ENCODE data around the gene VCX3A.

DNA sequence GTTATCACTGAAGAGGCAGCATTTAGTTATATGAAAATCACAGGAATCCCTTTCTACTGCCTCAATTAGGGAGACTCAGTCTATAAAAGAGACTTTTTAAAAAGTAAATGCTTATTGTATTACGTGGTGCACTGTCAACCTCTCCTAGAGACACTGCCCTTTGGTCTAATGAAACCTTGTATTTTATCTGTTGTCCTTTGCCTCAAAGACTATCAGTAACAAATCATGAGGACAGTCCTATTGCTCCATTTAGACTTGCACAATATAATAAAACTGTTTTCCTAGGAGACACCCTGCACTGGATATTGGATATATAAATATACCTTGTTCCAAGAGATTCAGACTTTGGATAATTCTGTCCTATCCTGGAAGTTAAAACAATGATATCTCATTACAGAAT is 34.2 kb downstream of the VCX3A start:
- TF ChIP-seq GABPA (IDR thresholded peaks at IDR 0.05; ENCODE audit: low read depth) (no peak), POLR2AphosphoS5 (IDR thresholded peaks at IDR 0.05; ENCODE audit: low read depth, low read length) (no peak), SIN3A (IDR thresholded peaks at IDR 0.05; ENCODE audit: borderline replicate concordance, low read depth, low read length) (no peak), RFX5 (IDR thresholded peaks at IDR 0.05; ENCODE audit: low read length) (no peak), RAD21 (IDR thresholded peaks at IDR 0.05; ENCODE audit: low read length) (no peak), MEF2A (IDR thresholded peaks at IDR 0.05; ENCODE audit: borderline replicate concordance, low read depth) (no peak), EP300 (IDR thresholded peaks at IDR 0.05; ENCODE audit: borderline replicate concordance in 1 of 2, low read depth in 1 of 2, low read length in 1 of 2) (no peak)
- TF ChIP-seq, protein P1, sequence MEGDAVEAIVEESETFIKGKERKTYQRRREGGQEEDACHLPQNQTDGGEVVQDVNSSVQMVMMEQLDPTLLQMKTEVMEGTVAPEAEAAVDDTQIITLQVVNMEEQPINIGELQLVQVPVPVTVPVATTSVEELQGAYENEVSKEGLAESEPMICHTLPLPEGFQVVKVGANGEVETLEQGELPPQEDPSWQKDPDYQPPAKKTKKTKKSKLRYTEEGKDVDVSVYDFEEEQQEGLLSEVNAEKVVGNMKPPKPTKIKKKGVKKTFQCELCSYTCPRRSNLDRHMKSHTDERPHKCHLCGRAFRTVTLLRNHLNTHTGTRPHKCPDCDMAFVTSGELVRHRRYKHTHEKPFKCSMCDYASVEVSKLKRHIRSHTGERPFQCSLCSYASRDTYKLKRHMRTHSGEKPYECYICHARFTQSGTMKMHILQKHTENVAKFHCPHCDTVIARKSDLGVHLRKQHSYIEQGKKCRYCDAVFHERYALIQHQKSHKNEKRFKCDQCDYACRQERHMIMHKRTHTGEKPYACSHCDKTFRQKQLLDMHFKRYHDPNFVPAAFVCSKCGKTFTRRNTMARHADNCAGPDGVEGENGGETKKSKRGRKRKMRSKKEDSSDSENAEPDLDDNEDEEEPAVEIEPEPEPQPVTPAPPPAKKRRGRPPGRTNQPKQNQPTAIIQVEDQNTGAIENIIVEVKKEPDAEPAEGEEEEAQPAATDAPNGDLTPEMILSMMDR (IDR thresholded peaks at IDR 0.05), result no peak
- TF ChIP-seq, protein P2, sequence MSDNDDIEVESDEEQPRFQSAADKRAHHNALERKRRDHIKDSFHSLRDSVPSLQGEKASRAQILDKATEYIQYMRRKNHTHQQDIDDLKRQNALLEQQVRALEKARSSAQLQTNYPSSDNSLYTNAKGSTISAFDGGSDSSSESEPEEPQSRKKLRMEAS (IDR thresholded peaks at IDR 0.05; ENCODE audit: low read depth), result no peak
- TF ChIP-seq, protein P3, sequence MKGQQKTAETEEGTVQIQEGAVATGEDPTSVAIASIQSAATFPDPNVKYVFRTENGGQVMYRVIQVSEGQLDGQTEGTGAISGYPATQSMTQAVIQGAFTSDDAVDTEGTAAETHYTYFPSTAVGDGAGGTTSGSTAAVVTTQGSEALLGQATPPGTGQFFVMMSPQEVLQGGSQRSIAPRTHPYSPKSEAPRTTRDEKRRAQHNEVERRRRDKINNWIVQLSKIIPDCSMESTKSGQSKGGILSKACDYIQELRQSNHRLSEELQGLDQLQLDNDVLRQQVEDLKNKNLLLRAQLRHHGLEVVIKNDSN (IDR thresholded peaks at IDR 0.05; ENCODE audit: borderline replicate concordance, low read depth), result no peak
- TF ChIP-seq, protein P4, sequence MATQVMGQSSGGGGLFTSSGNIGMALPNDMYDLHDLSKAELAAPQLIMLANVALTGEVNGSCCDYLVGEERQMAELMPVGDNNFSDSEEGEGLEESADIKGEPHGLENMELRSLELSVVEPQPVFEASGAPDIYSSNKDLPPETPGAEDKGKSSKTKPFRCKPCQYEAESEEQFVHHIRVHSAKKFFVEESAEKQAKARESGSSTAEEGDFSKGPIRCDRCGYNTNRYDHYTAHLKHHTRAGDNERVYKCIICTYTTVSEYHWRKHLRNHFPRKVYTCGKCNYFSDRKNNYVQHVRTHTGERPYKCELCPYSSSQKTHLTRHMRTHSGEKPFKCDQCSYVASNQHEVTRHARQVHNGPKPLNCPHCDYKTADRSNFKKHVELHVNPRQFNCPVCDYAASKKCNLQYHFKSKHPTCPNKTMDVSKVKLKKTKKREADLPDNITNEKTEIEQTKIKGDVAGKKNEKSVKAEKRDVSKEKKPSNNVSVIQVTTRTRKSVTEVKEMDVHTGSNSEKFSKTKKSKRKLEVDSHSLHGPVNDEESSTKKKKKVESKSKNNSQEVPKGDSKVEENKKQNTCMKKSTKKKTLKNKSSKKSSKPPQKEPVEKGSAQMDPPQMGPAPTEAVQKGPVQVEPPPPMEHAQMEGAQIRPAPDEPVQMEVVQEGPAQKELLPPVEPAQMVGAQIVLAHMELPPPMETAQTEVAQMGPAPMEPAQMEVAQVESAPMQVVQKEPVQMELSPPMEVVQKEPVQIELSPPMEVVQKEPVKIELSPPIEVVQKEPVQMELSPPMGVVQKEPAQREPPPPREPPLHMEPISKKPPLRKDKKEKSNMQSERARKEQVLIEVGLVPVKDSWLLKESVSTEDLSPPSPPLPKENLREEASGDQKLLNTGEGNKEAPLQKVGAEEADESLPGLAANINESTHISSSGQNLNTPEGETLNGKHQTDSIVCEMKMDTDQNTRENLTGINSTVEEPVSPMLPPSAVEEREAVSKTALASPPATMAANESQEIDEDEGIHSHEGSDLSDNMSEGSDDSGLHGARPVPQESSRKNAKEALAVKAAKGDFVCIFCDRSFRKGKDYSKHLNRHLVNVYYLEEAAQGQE (IDR thresholded peaks at IDR 0.05; ENCODE audit: low read depth, low read length), result no peak

All from SK-N-SH (cell line).